ENCODE results near the gene SESN1.

The SESN1 gene

GRCh38 chr6:109024368-109024767 lies 70.3 kb downstream of the SESN1 start:
- no peak for DNase-seq

- DNase-seq: no peak
Observed at GRCh38 chr6:109023356-109023925, 71.2 kb downstream of the SESN1 start.

- DNase-seq: no peak
Observed at GRCh38 chr6:109021870-109022269, 72.8 kb downstream of the SESN1 start.

GRCh38 chr6:109019911-109020310 lies 74.7 kb downstream of the SESN1 start:
- no peak for DNase-seq

GRCh38 chr6:109015176-109015575 lies 79.5 kb downstream of the SESN1 start:
- DNase-seq: no peak

GRCh38 chr6:109014606-109015005 lies 80.0 kb downstream of the SESN1 start:
- no peak for DNase-seq

- DNase-seq: no peak
Observed at GRCh38 chr6:109013656-109014305, 80.9 kb downstream of the SESN1 start.

GRCh38 chr6:109010705-109011102 lies 83.9 kb downstream of the SESN1 start:
- DNase-seq: no peak

- no peak for DNase-seq
Observed at GRCh38 chr6:109009962-109010704, 84.5 kb downstream of the SESN1 start.

GRCh38 chr6:109009236-109009961 lies 85.2 kb downstream of the SESN1 start:
- DNase-seq: peak; percentile 95

- no peak for DNase-seq
Observed at GRCh38 chr6:109008537-109009235, 86.0 kb downstream of the SESN1 start.

- DNase-seq: no peak
Observed at GRCh38 chr6:109008054-109008453, 86.6 kb downstream of the SESN1 start.

- no peak for DNase-seq
Observed at GRCh38 chr6:109007521-109007920, 87.1 kb downstream of the SESN1 start.

GRCh38 chr6:109006818-109007217 lies 87.8 kb downstream of the SESN1 start:
- DNase-seq: no peak

GRCh38 chr6:109002882-109003281 lies 91.8 kb downstream of the SESN1 start:
- no peak for DNase-seq

GRCh38 chr6:109002051-109002697 lies 92.5 kb downstream of the SESN1 start:
- no peak for DNase-seq

GRCh38 chr6:109001291-109001894 lies 93.3 kb downstream of the SESN1 start:
- no peak for DNase-seq

GRCh38 chr6:109000289-109000688 lies 94.4 kb downstream of the SESN1 start:
- no peak for DNase-seq

GRCh38 chr6:108999428-108999827 lies 95.2 kb downstream of the SESN1 start:
- DNase-seq: no peak

- no peak for DNase-seq
Observed at GRCh38 chr6:108998485-108998884, 96.2 kb downstream of the SESN1 start.

- DNase-seq: no peak
Observed at GRCh38 chr6:108996208-108996607, 98.4 kb downstream of the SESN1 start.

GRCh38 chr6:108995296-108995695 lies 99.3 kb downstream of the SESN1 start:
- no peak for DNase-seq
